ENCODE data around the gene FUCA1.
"Not testable (repeated sequence)": the region's sequence is repeated elsewhere in the genome, so short reads cannot be mapped to it uniquely, and the experiment has no call there.

DNA sequence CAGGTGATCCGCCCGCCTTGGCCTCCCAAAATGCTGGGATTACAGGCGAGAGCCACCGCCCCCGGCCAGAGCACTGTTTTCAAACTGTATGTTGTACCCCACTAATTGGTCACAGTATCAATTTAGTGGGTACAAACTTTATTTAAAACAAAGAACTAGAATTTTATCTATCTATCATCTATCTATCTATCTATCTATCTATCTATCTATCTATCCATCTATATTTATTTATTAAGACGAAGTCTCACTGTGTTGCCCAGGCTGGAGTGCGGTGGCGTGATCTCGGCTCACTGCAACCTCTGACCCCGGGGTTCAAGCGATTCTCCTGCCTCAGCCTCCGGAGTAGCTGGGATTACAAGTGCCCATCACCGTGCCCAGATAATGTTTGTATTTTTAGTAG, 41.5 kb downstream of the FUCA1 start:
- not testable (repeated sequence) for TF ChIP-seq POLR2A (IDR thresholded peaks at IDR 0.05)
- TF ChIP-seq, protein P1, sequence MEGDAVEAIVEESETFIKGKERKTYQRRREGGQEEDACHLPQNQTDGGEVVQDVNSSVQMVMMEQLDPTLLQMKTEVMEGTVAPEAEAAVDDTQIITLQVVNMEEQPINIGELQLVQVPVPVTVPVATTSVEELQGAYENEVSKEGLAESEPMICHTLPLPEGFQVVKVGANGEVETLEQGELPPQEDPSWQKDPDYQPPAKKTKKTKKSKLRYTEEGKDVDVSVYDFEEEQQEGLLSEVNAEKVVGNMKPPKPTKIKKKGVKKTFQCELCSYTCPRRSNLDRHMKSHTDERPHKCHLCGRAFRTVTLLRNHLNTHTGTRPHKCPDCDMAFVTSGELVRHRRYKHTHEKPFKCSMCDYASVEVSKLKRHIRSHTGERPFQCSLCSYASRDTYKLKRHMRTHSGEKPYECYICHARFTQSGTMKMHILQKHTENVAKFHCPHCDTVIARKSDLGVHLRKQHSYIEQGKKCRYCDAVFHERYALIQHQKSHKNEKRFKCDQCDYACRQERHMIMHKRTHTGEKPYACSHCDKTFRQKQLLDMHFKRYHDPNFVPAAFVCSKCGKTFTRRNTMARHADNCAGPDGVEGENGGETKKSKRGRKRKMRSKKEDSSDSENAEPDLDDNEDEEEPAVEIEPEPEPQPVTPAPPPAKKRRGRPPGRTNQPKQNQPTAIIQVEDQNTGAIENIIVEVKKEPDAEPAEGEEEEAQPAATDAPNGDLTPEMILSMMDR (IDR thresholded peaks at IDR 0.05) = not testable (repeated sequence)
